ENCODE data around the gene GADD45G.

GRCh38 chr9:89638359-89638758 lies 33.5 kb downstream of the GADD45G start:
- TF ChIP-seq MLLT1 (IDR thresholded peaks at IDR 0.05) (no peak), REST (IDR thresholded peaks at IDR 0.05; ENCODE audit: low read depth, low read length) (no peak), CTCF (IDR thresholded peaks at IDR 0.05 in 2 of 3, conservative IDR thresholded peaks at IDR 0.05 in 1 of 3; ENCODE audit: control insufficient read depth in 2 of 3, extremely low read depth in 1 of 3, insufficient read depth in 1 of 3, low read depth in 3 of 3, low read length in 3 of 3) (no peak), EP300 (IDR thresholded peaks at IDR 0.05; ENCODE audit: borderline replicate concordance in 1 of 2, control insufficient read depth in 1 of 2, low read depth in 2 of 2, low read length in 2 of 2) (no peak), SUZ12 (IDR thresholded peaks at IDR 0.05; ENCODE audit: unreplicated experiment) (no peak), SP1 (IDR thresholded peaks at IDR 0.05; ENCODE audit: low read depth, low read length) (no peak), GATAD2B (conservative IDR thresholded peaks at IDR 0.05; ENCODE audit: low read depth) (no peak), DPF2 (IDR thresholded peaks at IDR 0.05) (no peak), HDAC6 (IDR thresholded peaks at IDR 0.05; ENCODE audit: unreplicated experiment) (no peak), POLR2A (IDR thresholded peaks at IDR 0.05; ENCODE audit: low read depth, low read length) (no peak), MXI1 (IDR thresholded peaks at IDR 0.05; ENCODE audit: low read depth, low read length) (no peak), NBN (IDR thresholded peaks at IDR 0.05) (no peak), NKRF (conservative IDR thresholded peaks at IDR 0.05) (no peak), EED (IDR thresholded peaks at IDR 0.05; ENCODE audit: low read depth) (no peak)

Measured in GM12878 (cell line).